ENCODE measurements around the gene PTPRK. TPM values are rescaled to one million over a fixed set of nuclear protein-coding genes. Genes with fewer than 3 reads are reported as not detected.

Gene PTPRK
- total and polyA plus RNA-seq, 2 donors (not counting 1 experiment from before 2014, with no cell fraction given) = 19.4 to 75.5 TPM

DNA sequence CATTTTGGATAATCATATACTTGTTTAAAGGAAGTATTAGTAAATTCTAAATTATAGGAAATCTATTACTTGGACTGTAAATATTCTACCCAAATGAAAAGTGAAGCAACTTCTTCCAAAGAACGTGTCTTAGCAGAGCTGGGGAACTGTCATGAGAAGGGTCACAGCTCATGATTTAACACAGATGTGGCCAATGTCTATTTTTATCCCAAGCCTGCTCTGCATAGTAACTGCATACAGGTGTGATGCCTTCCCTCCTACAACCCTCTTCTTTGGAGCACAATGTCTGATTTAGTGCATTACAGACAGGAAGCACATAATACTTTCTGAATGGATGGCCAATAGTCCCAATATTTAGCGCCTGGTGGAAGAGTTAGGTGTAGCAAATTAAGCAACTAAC, 480.9 kb downstream of the PTPRK start:
- no peaks in the 10 kb centered on the region for H3K36me3 ChIP-seq (ENCODE audit: control insufficient read depth, insufficient read depth, low read length)
- H3K4me3 ChIP-seq (replicated peaks in 1 of 4; ENCODE audit: control extremely low read depth in 1 of 4, insufficient read depth in 1 of 4, low read depth in 3 of 4, low read length in 4 of 4) = no peak overlapping the region
- H3K9ac ChIP-seq (ENCODE audit: insufficient read depth, low read length) = no peak overlapping the region
- no peaks in the 10 kb centered on the region for H3K4me1 ChIP-seq (ENCODE audit: control insufficient read depth, extremely low read depth, insufficient read depth, low read length)
- H3K9me3 ChIP-seq (ENCODE audit: control insufficient read depth, insufficient read depth, low read depth, low read length) = no peaks in the 10 kb centered on the region
- no peak overlapping the region for H2AFZ ChIP-seq (ENCODE audit: low read length)
- H3K79me2 ChIP-seq (ENCODE audit: control insufficient read depth, insufficient read depth, low read length) = no peaks in the 10 kb centered on the region
- H3K27ac ChIP-seq (ENCODE audit: insufficient read depth, low read length) = no peak overlapping the region
- TF ChIP-seq EZH2 (IDR thresholded peaks at IDR 0.05; ENCODE audit: low read length, missing control alignments) = no peak
- TF ChIP-seq, protein P1, sequence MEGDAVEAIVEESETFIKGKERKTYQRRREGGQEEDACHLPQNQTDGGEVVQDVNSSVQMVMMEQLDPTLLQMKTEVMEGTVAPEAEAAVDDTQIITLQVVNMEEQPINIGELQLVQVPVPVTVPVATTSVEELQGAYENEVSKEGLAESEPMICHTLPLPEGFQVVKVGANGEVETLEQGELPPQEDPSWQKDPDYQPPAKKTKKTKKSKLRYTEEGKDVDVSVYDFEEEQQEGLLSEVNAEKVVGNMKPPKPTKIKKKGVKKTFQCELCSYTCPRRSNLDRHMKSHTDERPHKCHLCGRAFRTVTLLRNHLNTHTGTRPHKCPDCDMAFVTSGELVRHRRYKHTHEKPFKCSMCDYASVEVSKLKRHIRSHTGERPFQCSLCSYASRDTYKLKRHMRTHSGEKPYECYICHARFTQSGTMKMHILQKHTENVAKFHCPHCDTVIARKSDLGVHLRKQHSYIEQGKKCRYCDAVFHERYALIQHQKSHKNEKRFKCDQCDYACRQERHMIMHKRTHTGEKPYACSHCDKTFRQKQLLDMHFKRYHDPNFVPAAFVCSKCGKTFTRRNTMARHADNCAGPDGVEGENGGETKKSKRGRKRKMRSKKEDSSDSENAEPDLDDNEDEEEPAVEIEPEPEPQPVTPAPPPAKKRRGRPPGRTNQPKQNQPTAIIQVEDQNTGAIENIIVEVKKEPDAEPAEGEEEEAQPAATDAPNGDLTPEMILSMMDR (conservative IDR thresholded peaks at IDR 0.05 in 1 of 2, IDR thresholded peaks at IDR 0.05 in 1 of 2; ENCODE audit: low read depth in 1 of 2, low read length in 2 of 2) = no peak
- DNase-seq (ENCODE audit: low read depth in 2 of 2) = no peak
- H4K20me1 ChIP-seq (ENCODE audit: control insufficient read depth, extremely low read depth, insufficient read depth, low read length) = no peaks in the 10 kb centered on the region
- no peak overlapping the region for H3K4me2 ChIP-seq (ENCODE audit: extremely low read depth, insufficient read depth, low read length)
- no peaks in the 10 kb centered on the region for H3K27me3 ChIP-seq (ENCODE audit: control insufficient read depth, insufficient read depth, low read length)

DNA sequence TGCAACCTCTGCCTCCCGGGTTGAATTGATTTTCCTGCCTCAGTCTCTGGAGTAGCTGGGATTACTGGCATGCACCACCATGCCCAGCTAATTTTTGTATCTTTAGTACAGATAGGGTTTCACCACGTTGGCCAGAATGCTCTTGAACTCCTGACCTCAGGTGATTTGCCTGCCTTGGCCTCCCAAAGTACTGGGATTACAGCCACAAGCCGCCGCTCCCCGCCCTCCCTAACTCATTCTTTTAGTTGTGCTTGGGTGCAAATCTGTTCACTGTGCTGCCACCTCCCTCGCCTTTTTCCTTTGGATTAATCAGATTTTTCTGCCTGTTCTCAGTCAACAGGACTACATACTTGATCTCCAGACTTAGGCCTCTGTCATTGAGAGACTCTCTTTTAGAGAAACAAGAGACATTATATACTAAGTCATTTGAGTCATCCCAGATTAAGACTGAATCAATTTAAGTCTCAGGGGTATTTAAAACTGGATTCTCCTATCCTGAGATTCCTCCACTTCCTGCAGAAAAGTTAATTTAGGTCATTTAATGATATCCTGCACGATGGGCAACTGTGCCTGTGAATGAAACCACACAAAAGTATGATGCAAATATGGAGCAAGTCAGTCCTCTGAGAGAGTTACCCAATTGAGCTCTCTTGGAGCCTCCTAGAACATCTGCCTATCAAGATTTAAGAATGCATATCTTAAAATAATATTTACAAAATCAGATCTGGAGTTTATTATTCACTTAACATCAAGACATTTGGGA, 483.4 kb downstream of the PTPRK start:
- no peaks in the 10 kb centered on the region for H3K36me3 ChIP-seq (ENCODE audit: control insufficient read depth, insufficient read depth, low read length)
- H3K4me1 ChIP-seq (ENCODE audit: control insufficient read depth, extremely low read depth, insufficient read depth, low read length) = no peaks in the 10 kb centered on the region
- H3K27ac ChIP-seq (ENCODE audit: insufficient read depth, low read length) = no peak overlapping the region
- H3K9ac ChIP-seq (ENCODE audit: insufficient read depth, low read length) = no peak overlapping the region
- H3K4me2 ChIP-seq (ENCODE audit: extremely low read depth, insufficient read depth, low read length) = no peak overlapping the region
- H4K20me1 ChIP-seq (ENCODE audit: control insufficient read depth, extremely low read depth, insufficient read depth, low read length) = no peaks in the 10 kb centered on the region
- no peak overlapping the region for H3K4me3 ChIP-seq (replicated peaks in 1 of 4; ENCODE audit: control extremely low read depth in 1 of 4, insufficient read depth in 1 of 4, low read depth in 3 of 4, low read length in 4 of 4)
- DNase-seq (ENCODE audit: low read depth in 2 of 2) = peak in 1 of 2 donors; percentile 22
- H2AFZ ChIP-seq (ENCODE audit: low read length) = no peak overlapping the region
- H3K9me3 ChIP-seq (ENCODE audit: control insufficient read depth, insufficient read depth, low read depth, low read length) = no peaks in the 10 kb centered on the region
- H3K27me3 ChIP-seq (ENCODE audit: control insufficient read depth, insufficient read depth, low read length) = no peaks in the 10 kb centered on the region
- TF ChIP-seq, protein P1 (conservative IDR thresholded peaks at IDR 0.05 in 1 of 2, IDR thresholded peaks at IDR 0.05 in 1 of 2; ENCODE audit: low read depth in 1 of 2, low read length in 2 of 2) = no peak
- no peaks in the 10 kb centered on the region for H3K79me2 ChIP-seq (ENCODE audit: control insufficient read depth, insufficient read depth, low read length)

DNA sequence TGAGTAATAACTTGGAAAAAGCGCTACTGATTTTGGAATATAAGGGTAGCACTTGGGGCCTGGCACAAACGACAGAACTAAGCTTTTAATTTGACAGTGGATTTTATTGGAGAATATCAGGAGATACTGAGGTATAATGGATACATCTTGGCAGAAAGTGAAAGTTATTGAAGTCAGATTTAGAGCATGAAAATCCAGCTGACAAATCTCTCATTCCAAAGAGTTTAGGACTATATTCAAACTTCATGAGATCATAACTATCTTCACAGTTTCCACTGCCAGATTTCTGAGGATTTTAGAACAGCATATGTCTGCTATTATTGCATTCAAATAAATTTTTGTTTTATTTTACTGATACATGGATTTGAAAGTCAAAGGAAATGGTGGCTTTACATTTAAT, 487.2 kb downstream of the PTPRK start:
- H3K9ac ChIP-seq (ENCODE audit: insufficient read depth, low read length) = no peak overlapping the region
- H4K20me1 ChIP-seq (ENCODE audit: control insufficient read depth, extremely low read depth, insufficient read depth, low read length) = no peaks in the 10 kb centered on the region
- H3K4me3 ChIP-seq (replicated peaks in 1 of 4; ENCODE audit: control extremely low read depth in 1 of 4, insufficient read depth in 1 of 4, low read depth in 3 of 4, low read length in 4 of 4) = no peak overlapping the region
- no peak for DNase-seq (ENCODE audit: low read depth in 2 of 2)
- no peaks in the 10 kb centered on the region for H3K27me3 ChIP-seq (ENCODE audit: control insufficient read depth, insufficient read depth, low read length)
- H3K27ac ChIP-seq (ENCODE audit: insufficient read depth, low read length) = no peak overlapping the region
- TF ChIP-seq, protein P1 (conservative IDR thresholded peaks at IDR 0.05 in 1 of 2, IDR thresholded peaks at IDR 0.05 in 1 of 2; ENCODE audit: low read depth in 1 of 2, low read length in 2 of 2) = no peak
- no peak for TF ChIP-seq EZH2 (IDR thresholded peaks at IDR 0.05; ENCODE audit: low read length, missing control alignments)
- H3K36me3 ChIP-seq (ENCODE audit: control insufficient read depth, insufficient read depth, low read length) = no peaks in the 10 kb centered on the region
- no peaks in the 10 kb centered on the region for H3K79me2 ChIP-seq (ENCODE audit: control insufficient read depth, insufficient read depth, low read length)
- no peak overlapping the region for H2AFZ ChIP-seq (ENCODE audit: low read length)
- H3K4me2 ChIP-seq (ENCODE audit: extremely low read depth, insufficient read depth, low read length) = no peak overlapping the region
- no peaks in the 10 kb centered on the region for H3K9me3 ChIP-seq (ENCODE audit: control insufficient read depth, insufficient read depth, low read depth, low read length)
- H3K4me1 ChIP-seq (ENCODE audit: control insufficient read depth, extremely low read depth, insufficient read depth, low read length) = no peaks in the 10 kb centered on the region

Measured in fibroblast of lung (primary cell).